Lower leg skin (tissue), 3 donors: Measurements from ENCODE around the gene HSPA6.

Experiments
- POLR2A ChIP-seq, 2 donors: fragments of 450-650 bp; IDR thresholded peaks; one replicate each; pipeline ENCODE4 v1.6.1; 2016 to 2017; ENCODE audit warnings: antibody characterized with exemption in 2 of 2, mild to moderate bottlenecking in 1 of 2, moderate library complexity in 1 of 2
- TF ChIP-seq, protein P1 (sequence below), 3 donors: fragments of 450-650 bp; IDR thresholded peaks; one replicate each; pipeline ENCODE4 v1.5.1; 2016; ENCODE audit warnings: antibody characterized with exemption in 3 of 3, mild to moderate bottlenecking in 3 of 3, moderate library complexity in 2 of 3

DNA sequence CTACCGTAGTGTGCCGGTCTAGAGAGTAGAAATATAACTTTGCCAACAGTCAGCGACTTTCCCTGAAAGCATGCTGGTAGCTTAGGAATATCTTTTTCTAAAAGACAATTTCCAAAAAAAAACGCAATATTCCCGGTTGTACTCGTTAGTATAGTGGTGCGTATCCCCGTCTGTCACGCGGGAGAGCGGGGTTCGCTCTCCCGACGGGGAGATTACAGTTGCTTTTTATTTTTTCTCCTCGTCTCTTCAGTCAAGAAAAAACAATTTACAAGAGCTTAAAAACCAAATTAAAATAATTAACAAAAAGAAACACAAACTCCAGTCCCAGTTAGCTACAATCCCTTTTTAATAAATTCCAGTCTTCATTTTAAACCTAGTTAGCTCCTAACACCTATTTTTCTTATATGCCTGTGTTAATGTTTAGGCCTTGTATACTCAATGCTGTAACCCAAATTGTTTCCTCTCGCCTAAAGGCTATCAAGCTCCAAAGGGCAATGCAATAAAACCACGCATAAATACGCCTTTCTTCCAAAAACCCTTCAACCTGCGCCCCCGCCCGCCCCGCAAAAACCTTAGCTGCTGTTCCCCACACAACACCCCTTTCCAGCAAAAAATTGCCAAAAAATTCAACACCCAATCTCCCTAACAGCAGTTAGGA lies 7.8 kb downstream of the HSPA6 start:
- TF ChIP-seq, protein P1, sequence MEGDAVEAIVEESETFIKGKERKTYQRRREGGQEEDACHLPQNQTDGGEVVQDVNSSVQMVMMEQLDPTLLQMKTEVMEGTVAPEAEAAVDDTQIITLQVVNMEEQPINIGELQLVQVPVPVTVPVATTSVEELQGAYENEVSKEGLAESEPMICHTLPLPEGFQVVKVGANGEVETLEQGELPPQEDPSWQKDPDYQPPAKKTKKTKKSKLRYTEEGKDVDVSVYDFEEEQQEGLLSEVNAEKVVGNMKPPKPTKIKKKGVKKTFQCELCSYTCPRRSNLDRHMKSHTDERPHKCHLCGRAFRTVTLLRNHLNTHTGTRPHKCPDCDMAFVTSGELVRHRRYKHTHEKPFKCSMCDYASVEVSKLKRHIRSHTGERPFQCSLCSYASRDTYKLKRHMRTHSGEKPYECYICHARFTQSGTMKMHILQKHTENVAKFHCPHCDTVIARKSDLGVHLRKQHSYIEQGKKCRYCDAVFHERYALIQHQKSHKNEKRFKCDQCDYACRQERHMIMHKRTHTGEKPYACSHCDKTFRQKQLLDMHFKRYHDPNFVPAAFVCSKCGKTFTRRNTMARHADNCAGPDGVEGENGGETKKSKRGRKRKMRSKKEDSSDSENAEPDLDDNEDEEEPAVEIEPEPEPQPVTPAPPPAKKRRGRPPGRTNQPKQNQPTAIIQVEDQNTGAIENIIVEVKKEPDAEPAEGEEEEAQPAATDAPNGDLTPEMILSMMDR (IDR thresholded peaks at IDR 0.05), result no peak
- TF ChIP-seq POLR2A (IDR thresholded peaks at IDR 0.05), result no peak
